B cell (primary cell): ENCODE data around the gene GRM8. TPM values are rescaled to one million over a fixed set of nuclear protein-coding genes. Genes with fewer than 3 reads are reported as not detected.

Source experiments
- ATAC-seq: fragments of 200-7000 bp; cut with Tn5 transposase; one replicate; pipeline ENCODE4 v1.10.0; 2021; ENCODE audit warnings: low read depth, mild to moderate bottlenecking, moderate number of reproducible peaks, moderate library complexity
- CTCF ChIA-PET: fragments of 350-600 bp; sonication (Branson Sonifier 250); formaldehyde crosslinking; loops from one replicate; lab custom pipeline; 2021; ENCODE audit warnings: antibody characterized with exemption, inconsistent platforms; lab: Charles Lee
- POLR2A ChIA-PET: fragments of 350-600 bp; sonication (Branson Sonifier 250); formaldehyde crosslinking; loops from one replicate; lab custom pipeline; 2021; ENCODE audit warnings: antibody characterized with exemption; lab: Charles Lee
- DNase-seq: peaks from one replicate; pipeline ENCODE4 v3.0.0; 2013
- H2AFZ ChIP-seq: 2 replicates; pipeline ENCODE4 v1.6.1; 2012; ENCODE audit warnings: mild to moderate bottlenecking, low read depth, low read length; ENCODE audit not compliant: insufficient read depth, poor library complexity, severe bottlenecking
- H3K27ac ChIP-seq, 2 donors: 1 replicate in 1 of 2; 2 replicates in 1 of 2; pipeline ENCODE4 v1.5.1; 2012 to 2013; ENCODE audit warnings: low read length in 2 of 2, mild to moderate bottlenecking in 2 of 2, moderate library complexity in 1 of 2
- H3K27me3 ChIP-seq, 4 experiments: fragments of 200-600 bp in 1 of 4; sonication (generic) in 1 of 4; replicated peaks in 1 of 4; 1 replicate in 2 of 4; 2 replicates in 2 of 4; pipeline versions ENCODE4 v1.6.1 to v1.7.0; 2013 to 2016; ENCODE audit warnings: low read length in 3 of 4, mild to moderate bottlenecking in 2 of 4, mixed read lengths in 1 of 4, moderate library complexity in 1 of 4; ENCODE audit not compliant: insufficient read depth in 4 of 4, control insufficient read depth in 3 of 4; ENCODE audit errors: control extremely low read depth in 1 of 4
- H3K36me3 ChIP-seq, 2 experiments: replicated peaks in 1 of 2; 1 replicate in 1 of 2; 2 replicates in 1 of 2; pipeline versions ENCODE4 v1.6.1 to v1.7.1; 2013; ENCODE audit warnings: low read length in 1 of 2; ENCODE audit not compliant: insufficient read depth in 2 of 2, control insufficient read depth in 1 of 2; ENCODE audit errors: control extremely low read depth in 1 of 2, extremely low read depth in 1 of 2
- H3K4me1 ChIP-seq, 2 donors: fragments of 200-600 bp in 1 of 2; sonication (generic) in 1 of 2; 1 replicate in 1 of 2; 2 replicates in 1 of 2; pipeline versions ENCODE4 v1.5.1 to v1.6.1; 2013 to 2017; ENCODE audit warnings: low read length in 2 of 2; ENCODE audit not compliant: control insufficient read depth in 2 of 2, insufficient read depth in 2 of 2
- H3K4me2 ChIP-seq: replicated peaks from 2 replicates; pipeline ENCODE3; 2012; ENCODE audit warnings: mild to moderate bottlenecking, low read depth, low read length; ENCODE audit not compliant: poor library complexity, severe bottlenecking
- H3K4me3 ChIP-seq, 5 experiments: fragments of 200-600 bp in 1 of 5; sonication (generic) in 1 of 5; 1 replicate in 3 of 5; 2 replicates in 2 of 5; pipeline versions ENCODE4 v1.5.1 to v1.7.0; 2011 to 2016; ENCODE audit warnings: low read length in 4 of 5, mild to moderate bottlenecking in 4 of 5, low read depth in 2 of 5, control low read depth in 1 of 5, moderate library complexity in 1 of 5; ENCODE audit not compliant: insufficient read depth in 1 of 5; ENCODE audit errors: control extremely low read depth in 1 of 5, extremely low read depth in 1 of 5
- H3K79me2 ChIP-seq: fragments of 200-600 bp; sonication (generic); one replicate; pipeline ENCODE4 v1.6.0; 2016; ENCODE audit warnings: low read length; ENCODE audit not compliant: control insufficient read depth, insufficient read depth
- H3K9ac ChIP-seq: fragments of 200-600 bp; sonication (generic); 2 replicates; pipeline ENCODE4 v1.6.1; 2017; ENCODE audit warnings: mild to moderate bottlenecking, low read length, moderate library complexity
- H3K9me3 ChIP-seq, 3 donors: one replicate each; pipeline versions ENCODE4 v1.6.1 to v1.7.1; 2013; ENCODE audit warnings: low read length in 2 of 3; ENCODE audit not compliant: control insufficient read depth in 2 of 3, insufficient read depth in 1 of 3; ENCODE audit errors: control extremely low read depth in 1 of 3
- H4K20me1 ChIP-seq: 2 replicates; pipeline ENCODE4 v1.6.0; 2012; ENCODE audit warnings: mild to moderate bottlenecking, low read length; ENCODE audit not compliant: insufficient read depth, control insufficient read depth, poor library complexity, severe bottlenecking
- H3K27ac Mint-ChIP-seq: one replicate; pipeline ENCODE4 v1.8.0; 2021; ENCODE audit warnings: mixed read lengths
- H3K27me3 Mint-ChIP-seq: one replicate; pipeline ENCODE4 v1.8.0; 2021; ENCODE audit warnings: mixed read lengths
- H3K4me1 Mint-ChIP-seq: one replicate; pipeline ENCODE4 v1.8.0; 2021; ENCODE audit warnings: mixed read lengths
- H3K4me3 Mint-ChIP-seq: one replicate; pipeline ENCODE4 v1.8.0; 2021; ENCODE audit warnings: mixed read lengths
- H3K9me3 Mint-ChIP-seq: one replicate; pipeline ENCODE4 v1.8.0; 2022; ENCODE audit warnings: mixed read lengths; ENCODE audit not compliant: insufficient read depth
- CTCF ChIP-seq: fragments of 200-600 bp; IDR thresholded peaks from one replicate; pipeline ENCODE4 v1.8.0; 2022; ENCODE audit warnings: antibody characterized with exemption, mild to moderate bottlenecking
- EZH2 ChIP-seq: IDR thresholded peaks from 2 replicates; pipeline ENCODE4 v1.6.1; 2012; ENCODE audit warnings: borderline replicate concordance, low read depth, mild to moderate bottlenecking, moderate library complexity, low read length; ENCODE audit not compliant: insufficient read depth, poor library complexity, severe bottlenecking
- WGBS: methylation state at CpG from one replicate; pipeline ENCODE4 v1.1.5; 2013; ENCODE audit warnings: missing lambda C conversion rate; ENCODE audit not compliant: insufficient coverage; 5-methylcytosine and 5-hydroxymethylcytosine counted together
- intact Hi-C: fragments of 100-400 bp; cut with micrococcal nuclease; formaldehyde crosslinking; loops from one replicate; pipeline ENCODE4 v1.10.0; 2022
- polyA plus RNA-seq: library from polyadenylated mRNA; depleted of rRNA; stranded (reverse); fragments of >200 nt; gene quantifications from 2 replicates; pipeline ENCODE4 v1.2.3, GENCODE V29; 2012
- total RNA-seq, 2 donors: library from RNA; stranded (reverse); fragments of 120-200 nt in 1 of 2; gene quantifications; 1 replicate in 1 of 2; 2 replicates in 1 of 2; pipeline versions ENCODE4 v1.2.3 to v1.2.4, GENCODE V29; 2013 to 2022

Gene GRM8
- total and polyA plus RNA-seq, 2 donors (not counting 1 experiment from before 2014, with no cell fraction given): not detected

DNA sequence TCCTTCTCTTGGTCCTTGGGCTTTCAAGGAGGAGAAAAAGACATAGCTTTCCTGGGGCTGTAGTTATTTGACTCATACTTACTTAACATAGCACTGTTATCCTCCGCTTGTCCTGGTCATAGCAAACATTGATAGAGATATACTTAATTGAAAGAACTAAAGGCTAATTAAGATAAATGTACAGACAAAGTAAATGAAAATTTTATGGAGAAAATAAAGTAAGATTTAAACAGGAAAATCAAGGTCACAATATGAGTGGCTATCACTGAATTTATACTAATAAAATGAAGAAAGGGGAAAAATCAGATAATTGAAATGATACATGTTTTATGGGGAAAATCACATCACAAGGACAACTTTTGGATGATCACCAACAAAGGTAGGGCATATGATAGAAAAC lies 849.7 kb downstream of the GRM8 start:
- no peak overlapping the region for H2AFZ ChIP-seq
- intact Hi-C loops: no loop called here
- H3K4me1 ChIP-seq: no peaks in the 10 kb centered on the region
- no peak overlapping the region for H3K27ac ChIP-seq
- no peaks in the 10 kb centered on the region for H3K9me3 ChIP-seq
- H3K27me3 Mint-ChIP-seq: no peaks in the 10 kb centered on the region
- no peaks in the 10 kb centered on the region for H4K20me1 ChIP-seq
- no peak for DNase-seq
- H3K9ac ChIP-seq: no peak overlapping the region
- ChIA-PET CTCF (interaction anchor here (1.5 kb wide), 1 partner anchor 10 kb away, joined by 6 read pairs; no protein-coding TSS in a partner anchor), POLR2A (no interaction called here)
- no peak overlapping the region for H3K4me3 ChIP-seq
- H3K4me3 Mint-ChIP-seq: no peak overlapping the region
- no peak for TF ChIP-seq EZH2
- TF ChIP-seq CTCF: no peak
- WGBS: no CpG with 5 or more reads among the region's 1 CpG
- no peaks in the 10 kb centered on the region for H3K79me2 ChIP-seq
- no peak overlapping the region for H3K27ac Mint-ChIP-seq
- H3K4me2 ChIP-seq: no peak overlapping the region
- H3K4me1 Mint-ChIP-seq: no peaks in the 10 kb centered on the region
- H3K27me3 ChIP-seq: no peaks in the 10 kb centered on the region
- no peaks in the 10 kb centered on the region for H3K9me3 Mint-ChIP-seq
- no peak for ATAC-seq
- no peaks in the 10 kb centered on the region for H3K36me3 ChIP-seq

DNA sequence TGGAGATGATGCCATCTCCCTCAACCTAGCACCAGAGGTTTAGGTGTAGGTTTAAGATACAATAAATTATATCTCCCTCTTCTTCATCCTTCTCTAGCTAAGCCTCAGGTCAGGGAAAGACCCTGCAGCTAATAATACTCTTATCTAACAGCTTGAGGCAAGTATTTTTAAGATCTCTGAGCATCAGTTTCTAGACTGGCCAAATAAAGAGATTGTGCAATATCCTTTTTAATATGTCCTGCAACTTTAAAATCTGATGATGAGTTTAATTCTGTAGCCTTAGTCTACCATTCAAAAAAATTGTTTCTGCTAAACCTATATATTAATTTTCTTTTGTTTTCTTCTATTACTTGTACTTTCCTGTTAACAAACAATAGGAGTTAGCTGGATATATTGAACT lies 850.8 kb downstream of the GRM8 start:
- Histone ChIP-seq H3K4me3 (no peak overlapping the region), H3K4me2 (no peak overlapping the region), H4K20me1 (no peaks in the 10 kb centered on the region), H2AFZ (no peak overlapping the region), H3K27ac (no peak overlapping the region), H3K27me3 (no peaks in the 10 kb centered on the region), H3K4me1 (no peaks in the 10 kb centered on the region), H3K9me3 (no peaks in the 10 kb centered on the region), H3K79me2 (no peaks in the 10 kb centered on the region), H3K36me3 (no peaks in the 10 kb centered on the region), H3K9ac (no peak overlapping the region)
- ATAC-seq (no peak), DNase-seq (no peak)
- Mint-ChIP-seq H3K9me3 (no peaks in the 10 kb centered on the region), H3K27ac (no peak overlapping the region), H3K4me1 (no peaks in the 10 kb centered on the region), H3K4me3 (no peak overlapping the region), H3K27me3 (no peaks in the 10 kb centered on the region)
- ChIA-PET CTCF (no interaction called here), POLR2A (no interaction called here)
- TF ChIP-seq CTCF (no peak), EZH2 (no peak)
- intact Hi-C loops: no loop called here
